G401 (cell line): ENCODE measurements around the gene ITGA11. TPM values are rescaled to one million over a fixed set of nuclear protein-coding genes. Genes with fewer than 3 reads are reported as not detected.

Experiments used
- DNase-seq: peaks from one replicate; pipeline ENCODE4 v3.0.0-alpha.2; 2015; ENCODE audit warnings: low spot score
- in situ Hi-C: cut with HindIII; loops from 2 replicates; pipeline ENCODE4 v1.10.0; 2016; ENCODE audit warnings: low sequenced_read_pairs, mixed read lengths
- total RNA-seq: library from RNA; depleted of rRNA; stranded (reverse); fragments of >200 nt; shearing (Covaris generic); gene quantifications from 2 replicates; pipeline ENCODE4 v1.2.3, GENCODE V29; 2014; rRNA removed

Gene ITGA11
- total RNA-seq, 1 experiment from 2014 or later: 11.6 TPM

DNA sequence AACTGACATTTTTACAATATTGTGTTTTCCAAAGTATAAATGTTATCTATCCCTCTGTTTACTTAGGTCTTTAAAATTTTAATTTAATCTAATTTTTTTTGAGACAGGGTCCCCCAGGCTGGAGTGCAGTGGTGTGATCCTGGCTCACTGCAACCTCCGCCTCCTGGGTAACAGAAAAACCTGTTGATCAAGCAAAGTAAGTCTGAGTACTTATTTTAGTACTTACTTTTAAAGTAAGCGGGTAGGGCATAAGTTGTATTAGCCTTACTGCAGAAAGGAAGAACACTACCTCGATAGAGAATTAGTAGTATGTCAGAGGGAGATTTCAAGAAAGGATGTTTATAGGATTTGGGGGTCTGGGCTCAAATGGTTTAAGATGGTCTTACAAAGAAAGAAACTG, 166.3 kb downstream of the ITGA11 start:
- DNase-seq: no peak
- in situ Hi-C loops: no loop called here

DNA sequence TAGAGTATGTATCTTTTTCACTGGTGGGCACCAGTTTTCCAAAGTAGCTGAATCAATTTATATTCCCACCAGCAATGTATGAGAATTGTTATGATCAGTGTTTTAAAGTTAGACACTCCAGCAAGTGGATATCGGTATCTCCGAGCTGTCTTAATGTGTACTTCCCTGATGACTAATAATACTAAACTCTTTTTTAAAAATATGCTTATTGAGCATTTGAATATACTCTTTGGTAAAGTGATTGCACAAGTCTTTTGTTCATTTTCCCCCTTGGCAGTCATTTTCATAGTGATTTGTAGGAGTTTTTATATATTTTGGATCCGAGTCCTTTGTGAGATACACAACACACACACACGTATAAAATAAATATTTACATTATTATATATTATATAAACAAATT, 166.9 kb downstream of the ITGA11 start:
- in situ Hi-C loops: no loop called here
- no peak for DNase-seq

DNA sequence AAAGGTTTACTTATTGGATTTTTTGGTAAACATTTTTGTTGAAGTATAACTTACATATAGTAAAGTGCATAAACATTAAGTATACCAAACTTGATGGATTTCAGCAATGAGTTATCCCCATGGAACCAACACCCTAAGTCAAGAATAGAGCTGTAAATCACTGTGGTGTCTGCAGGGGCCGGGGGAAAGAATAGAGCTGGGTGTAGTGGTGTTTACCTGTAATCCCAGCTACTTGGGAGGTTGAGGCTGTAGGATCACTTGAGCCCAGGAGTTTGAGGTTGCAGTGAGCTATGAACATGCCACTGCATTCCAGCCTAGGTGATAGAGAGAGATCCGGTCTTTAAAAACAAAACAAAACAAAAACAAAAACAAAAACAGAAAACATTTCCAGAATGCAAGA, 167.7 kb downstream of the ITGA11 start:
- in situ Hi-C loops: no loop called here
- no peak for DNase-seq

DNA sequence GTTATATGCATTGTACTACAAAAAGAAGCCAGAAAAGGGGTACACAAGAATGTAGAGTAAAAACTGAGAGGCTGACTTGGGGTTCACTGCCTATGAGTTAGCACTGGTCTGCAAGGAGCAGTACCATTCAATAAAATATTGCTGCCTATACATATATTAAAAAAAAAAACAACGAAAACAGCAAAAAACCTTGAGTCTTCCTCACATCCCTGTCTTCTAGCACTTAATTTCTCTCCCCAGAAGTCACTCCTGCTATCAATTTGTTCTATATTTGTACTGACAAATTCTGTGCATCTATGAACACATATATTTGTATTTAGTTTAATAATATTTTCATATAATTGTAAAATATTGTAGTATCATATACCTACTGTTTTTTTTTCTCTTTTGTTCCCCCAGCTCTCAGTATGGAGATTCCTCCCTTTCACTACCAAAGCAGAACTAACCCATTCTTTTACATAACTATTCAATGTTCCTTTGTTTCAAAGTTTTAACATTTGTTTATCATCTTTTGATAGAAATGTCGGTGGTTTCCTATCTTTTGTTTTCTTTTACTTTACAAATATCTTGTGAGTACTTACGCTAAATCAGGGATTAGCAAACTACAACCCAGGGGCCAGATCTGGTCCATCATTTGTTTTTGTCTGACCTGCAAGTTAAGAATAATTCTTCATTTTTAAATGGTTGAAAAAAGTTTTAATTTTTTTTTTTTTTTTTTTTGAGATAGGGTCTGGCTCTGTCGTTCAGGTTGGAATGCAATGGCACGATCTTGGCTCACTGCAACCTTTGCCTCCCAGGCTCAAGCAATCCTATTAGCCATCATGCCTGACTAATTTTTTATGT, 169.2 kb downstream of the ITGA11 start:
- in situ Hi-C loops: no loop called here

DNA sequence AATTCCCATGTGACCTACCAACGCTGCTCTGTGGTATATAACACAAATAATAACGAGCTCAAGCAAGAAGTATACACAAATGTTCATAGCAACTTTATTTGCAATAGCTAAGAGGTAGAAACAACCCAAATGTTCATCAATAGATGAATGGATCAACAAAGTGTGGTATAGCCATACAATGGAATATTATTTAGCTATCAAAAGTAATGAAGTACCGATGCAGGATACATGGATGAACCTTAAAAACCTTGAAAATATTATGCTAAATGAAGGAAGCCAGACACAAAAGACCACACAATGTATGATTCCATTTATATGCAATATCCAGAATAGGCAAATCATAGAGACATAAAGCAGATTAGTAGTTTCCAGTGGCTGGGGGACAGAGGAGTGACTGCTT, 170.0 kb downstream of the ITGA11 start:
- no peak for DNase-seq
- in situ Hi-C loops: no loop called here

More for the DNA sequence above, 169.2 kb downstream of the ITGA11 start:
- DNase-seq: no peak

DNA sequence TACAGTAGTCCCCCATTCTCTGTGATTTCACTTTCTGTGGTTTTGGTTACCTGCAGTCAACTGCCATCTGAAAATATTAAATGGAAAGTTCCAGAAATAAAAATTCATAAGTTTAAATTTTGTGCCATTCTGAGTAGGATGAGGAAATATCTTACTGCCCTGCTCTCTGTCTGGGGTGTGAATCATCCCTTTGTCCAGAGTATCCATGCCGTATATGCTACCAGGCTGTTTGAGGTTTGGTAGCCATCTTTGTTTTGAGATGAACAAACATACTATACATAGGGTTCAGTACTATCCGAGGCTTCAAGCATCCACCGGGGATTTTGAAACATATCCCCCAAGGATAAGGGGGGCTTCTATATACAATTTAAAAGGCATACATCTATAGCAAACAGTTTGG, 170.7 kb downstream of the ITGA11 start:
- no peak for DNase-seq
- in situ Hi-C loops: no loop called here

DNA sequence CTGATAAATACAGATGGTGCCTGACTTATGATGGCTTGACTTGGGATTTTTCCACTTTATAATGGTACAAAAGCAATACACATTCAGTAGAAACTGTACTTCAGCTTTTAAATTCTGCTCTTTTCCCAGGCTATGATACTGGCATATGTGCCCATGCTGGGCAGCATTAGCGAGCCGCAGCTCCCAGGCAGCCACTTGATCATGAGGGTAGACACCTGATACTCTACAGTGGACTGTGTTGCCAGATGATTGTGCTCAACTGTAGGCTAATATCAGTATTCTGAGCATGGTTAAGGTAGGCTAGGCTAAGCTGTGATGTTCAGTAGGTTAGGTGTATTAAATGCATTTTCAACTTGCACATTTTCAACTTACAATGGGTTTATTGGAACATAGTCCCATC, 172.1 kb downstream of the ITGA11 start:
- in situ Hi-C loops: no loop called here
- DNase-seq: no peak

DNA sequence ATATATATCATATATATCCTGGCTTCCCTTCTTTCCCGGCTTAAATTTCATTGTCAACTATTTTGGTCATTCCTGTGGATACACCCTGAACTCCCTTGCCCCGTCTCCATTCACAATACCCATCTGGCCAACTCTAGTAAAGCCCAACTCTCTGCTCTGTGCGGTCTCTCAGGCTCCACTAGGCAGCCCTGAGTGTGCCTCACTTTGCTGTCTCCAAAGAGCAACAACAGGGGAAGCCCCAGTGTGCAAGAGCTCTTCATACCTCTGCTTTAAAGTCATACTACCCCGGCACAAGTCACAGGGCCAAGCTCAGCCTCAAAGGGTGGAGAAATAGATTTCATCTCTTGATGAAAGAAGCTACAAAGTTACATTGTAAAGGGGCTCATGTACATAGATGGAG, 173.3 kb downstream of the ITGA11 start:
- DNase-seq: no peak
- in situ Hi-C loops: no loop called here

DNA sequence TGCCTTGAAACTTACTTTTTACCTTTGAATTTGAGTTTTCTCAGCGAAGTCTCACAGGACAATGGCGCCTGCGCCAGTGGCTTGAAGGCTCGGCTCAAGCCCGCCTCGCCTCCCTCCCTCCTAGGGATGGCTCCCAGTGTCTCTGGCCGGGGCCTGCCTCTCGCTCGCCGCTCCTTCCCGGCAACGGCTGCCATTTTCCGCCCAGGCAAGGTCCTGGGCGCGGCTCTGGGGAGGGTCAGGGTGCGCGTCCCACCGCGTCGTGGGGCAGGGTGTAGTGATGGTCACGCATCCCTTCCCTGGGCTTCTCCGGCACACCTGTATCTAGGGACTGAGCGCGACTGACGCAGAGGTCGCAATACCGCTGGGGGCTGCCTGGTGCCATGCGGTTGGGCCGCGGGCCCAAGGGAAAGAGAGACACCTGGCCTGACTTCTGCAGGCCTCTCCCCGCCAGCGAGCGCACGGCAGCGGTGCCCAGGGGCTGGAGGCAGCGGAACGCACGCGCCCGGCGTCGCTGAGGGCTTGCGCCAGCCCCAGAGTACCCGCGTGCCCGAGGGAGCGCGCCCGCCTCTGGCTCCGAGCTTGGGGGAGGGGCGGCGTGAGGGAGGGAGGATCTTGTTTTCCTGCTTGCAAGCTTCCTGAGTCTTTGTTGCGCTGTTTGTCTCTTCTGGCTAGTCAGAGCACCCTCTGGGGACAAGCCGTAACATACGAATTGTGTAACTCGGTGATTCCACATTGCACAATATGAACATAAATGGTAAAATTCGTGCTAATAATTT, 175.1 kb downstream of the ITGA11 start:
- DNase-seq: peak; percentile 90
- in situ Hi-C loops: no loop called here

DNA sequence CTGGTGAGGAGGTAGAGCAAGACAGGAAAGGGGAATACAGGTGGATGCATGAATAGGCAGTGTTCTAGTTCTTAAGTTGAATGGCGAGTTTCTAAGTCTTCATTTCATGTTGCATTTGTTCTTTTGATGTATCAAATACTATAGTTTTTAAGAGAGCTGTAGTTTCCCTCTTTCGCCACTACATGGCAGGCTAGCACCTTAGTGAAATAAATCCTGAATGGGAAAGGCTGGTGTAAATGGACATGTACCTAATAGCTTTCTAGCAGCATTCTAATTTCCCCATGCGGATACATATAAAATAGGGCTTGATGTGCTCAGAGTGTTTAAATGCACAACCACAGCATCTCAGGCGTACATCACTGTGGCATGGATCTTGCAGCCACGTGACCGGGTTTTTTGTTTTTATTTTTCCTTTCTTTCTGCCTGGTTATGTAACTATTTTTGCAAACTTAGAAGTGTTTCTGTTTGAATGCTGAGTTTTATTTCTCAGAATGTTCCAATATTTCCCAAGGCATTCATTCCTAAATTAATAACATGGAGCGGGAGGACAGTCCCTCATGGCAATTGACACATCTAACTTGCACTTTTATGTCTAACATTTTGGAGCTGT, 178.9 kb downstream of the ITGA11 start:
- peak; percentile 86 for DNase-seq

DNA sequence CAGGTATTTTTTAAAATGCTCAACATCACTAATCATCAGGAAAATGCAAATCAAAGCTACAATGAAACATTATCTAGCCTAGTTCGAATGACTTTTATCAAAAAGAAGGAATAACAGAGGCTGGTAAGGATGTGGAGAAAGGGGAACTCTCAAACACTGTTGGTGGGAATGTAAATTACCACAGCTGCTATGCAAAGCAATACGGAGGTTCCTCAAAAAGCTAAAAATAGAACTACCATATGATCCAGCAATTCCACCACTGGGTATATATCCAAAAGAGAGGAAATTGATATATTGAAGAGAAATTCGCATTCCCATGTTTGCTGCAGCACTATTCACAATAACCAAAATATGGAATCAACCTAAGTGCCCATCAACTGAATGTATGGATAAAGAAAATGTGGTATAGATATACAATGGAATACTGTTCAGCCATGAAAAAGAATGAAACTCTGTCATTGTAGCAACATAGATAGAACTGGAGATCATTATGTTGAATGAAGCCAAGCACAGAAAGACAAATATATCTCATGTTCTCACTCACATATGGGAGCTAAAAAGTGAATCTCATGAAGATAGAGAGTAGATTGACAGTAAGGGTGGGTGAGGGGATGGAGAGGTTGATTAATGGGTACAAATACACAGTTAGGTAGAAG, 182.8 kb downstream of the ITGA11 start:
- no peak for DNase-seq
- in situ Hi-C loops: no loop called here

More for the DNA sequence above, 178.9 kb downstream of the ITGA11 start:
- in situ Hi-C loops: no loop called here

Other genes starting within 250 kb of the ITGA11 start
- 1.1 and 2.4 TPM in 2 replicates for gene CALML4, start 226.8 kb downstream of the ITGA11 start, total RNA-seq
- gene CLN6, start 202.4 kb downstream of the ITGA11 start, total RNA-seq: 36.4 and 43.4 TPM in 2 replicates
- gene FEM1B, start 154.4 kb downstream of the ITGA11 start, total RNA-seq: 39.0 and 51.5 TPM in 2 replicates
- gene CORO2B, start 146.8 kb upstream of the ITGA11 start, total RNA-seq: 1.0 TPM in 1 of 2 replicates, not detected in the other